ENCODE results near the gene CCSAP.

CCSAP gene

DNA sequence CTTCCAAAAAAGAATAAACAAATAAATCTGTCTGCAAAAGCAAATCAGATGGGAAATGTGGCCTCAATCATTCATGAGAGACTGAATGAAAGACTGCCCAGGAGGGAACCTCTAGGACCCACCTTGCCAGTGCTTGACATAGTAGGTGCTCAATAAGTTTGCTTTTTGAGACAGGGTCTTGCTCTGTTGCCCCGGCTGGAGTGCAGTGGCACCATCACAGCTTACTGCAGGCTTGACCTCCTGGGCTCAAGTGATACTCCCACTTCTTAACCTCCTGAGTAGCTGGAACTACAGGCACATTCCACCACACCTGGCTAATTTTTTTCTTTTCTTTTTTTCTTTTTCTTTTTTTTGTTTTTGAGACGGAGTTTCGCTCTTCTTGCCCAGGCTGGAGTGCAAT lies 40.3 kb upstream of the CCSAP start:
- no peaks in the 10 kb centered on the region for H3K9me2 ChIP-seq (replicated peaks; ENCODE audit: control insufficient read depth, low read length)
- H3K79me2 ChIP-seq (ENCODE audit: control insufficient read depth, low read length): no peaks in the 10 kb centered on the region
- no peak overlapping the region for H3K27ac ChIP-seq (ENCODE audit: low read depth, low read length)
- no peak overlapping the region for H3K4me2 ChIP-seq (ENCODE audit: low read length)
- no peaks in the 10 kb centered on the region; the same call in 1 of the 2 replicates for H4K20me1 ChIP-seq (ENCODE audit: control insufficient read depth, insufficient read depth, low read depth, low read length)
- no peak overlapping the region for H3K4me3 ChIP-seq (ENCODE audit: low read length)
- H3K27me3 ChIP-seq (ENCODE audit: control insufficient read depth, low read length): peaks cover 36% of the 10 kb centered on the region
- no peaks in the 10 kb centered on the region for H3K36me3 ChIP-seq (ENCODE audit: control insufficient read depth, low read length)
- TF ChIP-seq, protein P1, sequence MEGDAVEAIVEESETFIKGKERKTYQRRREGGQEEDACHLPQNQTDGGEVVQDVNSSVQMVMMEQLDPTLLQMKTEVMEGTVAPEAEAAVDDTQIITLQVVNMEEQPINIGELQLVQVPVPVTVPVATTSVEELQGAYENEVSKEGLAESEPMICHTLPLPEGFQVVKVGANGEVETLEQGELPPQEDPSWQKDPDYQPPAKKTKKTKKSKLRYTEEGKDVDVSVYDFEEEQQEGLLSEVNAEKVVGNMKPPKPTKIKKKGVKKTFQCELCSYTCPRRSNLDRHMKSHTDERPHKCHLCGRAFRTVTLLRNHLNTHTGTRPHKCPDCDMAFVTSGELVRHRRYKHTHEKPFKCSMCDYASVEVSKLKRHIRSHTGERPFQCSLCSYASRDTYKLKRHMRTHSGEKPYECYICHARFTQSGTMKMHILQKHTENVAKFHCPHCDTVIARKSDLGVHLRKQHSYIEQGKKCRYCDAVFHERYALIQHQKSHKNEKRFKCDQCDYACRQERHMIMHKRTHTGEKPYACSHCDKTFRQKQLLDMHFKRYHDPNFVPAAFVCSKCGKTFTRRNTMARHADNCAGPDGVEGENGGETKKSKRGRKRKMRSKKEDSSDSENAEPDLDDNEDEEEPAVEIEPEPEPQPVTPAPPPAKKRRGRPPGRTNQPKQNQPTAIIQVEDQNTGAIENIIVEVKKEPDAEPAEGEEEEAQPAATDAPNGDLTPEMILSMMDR (IDR thresholded peaks at IDR 0.05; ENCODE audit: low read depth, low read length, poor library complexity, severe bottlenecking): no peak
- no peak for TF ChIP-seq EZH2phosphoT487 (IDR thresholded peaks at IDR 0.05; ENCODE audit: borderline replicate concordance, low read length)
- H3F3A ChIP-seq (ENCODE audit: control insufficient read depth, insufficient read depth): no peaks in the 10 kb centered on the region
- no peaks in the 10 kb centered on the region for H3K4me1 ChIP-seq (ENCODE audit: control insufficient read depth, low read length)
- H3K9me3 ChIP-seq (ENCODE audit: control insufficient read depth, insufficient read depth, low read length): no peaks in the 10 kb centered on the region

DNA sequence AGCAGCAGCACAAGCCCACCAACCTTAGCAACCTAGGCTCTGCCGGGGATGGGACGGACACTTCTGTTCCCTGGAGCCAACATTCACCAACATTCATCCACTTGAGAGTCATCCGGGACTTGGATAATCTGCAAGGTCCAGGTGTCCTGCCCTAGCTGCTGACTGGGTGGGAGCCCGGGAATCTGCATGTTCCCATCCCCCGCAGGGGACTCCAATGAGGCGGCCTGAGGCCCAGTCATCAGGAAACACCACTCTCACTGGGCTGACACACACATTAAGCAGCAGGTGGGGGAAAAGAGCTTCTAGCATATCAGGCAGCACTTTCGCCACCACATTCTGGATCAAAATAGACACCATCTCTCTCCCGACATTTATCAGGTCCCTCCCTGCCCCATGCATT lies 38.4 kb upstream of the CCSAP start:
- Histone ChIP-seq H3K4me3 (ENCODE audit: low read length) (no peak overlapping the region), H3K4me1 (ENCODE audit: control insufficient read depth, low read length) (no peaks in the 10 kb centered on the region), H3K36me3 (ENCODE audit: control insufficient read depth, low read length) (no peaks in the 10 kb centered on the region), H4K20me1 (ENCODE audit: control insufficient read depth, insufficient read depth, low read depth, low read length) (no peaks in the 10 kb centered on the region; the same call in 1 of the 2 replicates), H3K9me3 (ENCODE audit: control insufficient read depth, insufficient read depth, low read length) (no peaks in the 10 kb centered on the region), H3K9me2 (replicated peaks; ENCODE audit: control insufficient read depth, low read length) (no peaks in the 10 kb centered on the region), H3K79me2 (ENCODE audit: control insufficient read depth, low read length) (no peaks in the 10 kb centered on the region), H3K4me2 (ENCODE audit: low read length) (no peak overlapping the region), H3F3A (ENCODE audit: control insufficient read depth, insufficient read depth) (no peaks in the 10 kb centered on the region), H3K27ac (ENCODE audit: low read depth, low read length) (no peak overlapping the region), H3K27me3 (ENCODE audit: control insufficient read depth, low read length) (peaks cover 36% of the 10 kb centered on the region)
- TF ChIP-seq, protein P1 (IDR thresholded peaks at IDR 0.05; ENCODE audit: low read depth, low read length, poor library complexity, severe bottlenecking): no peak
- TF ChIP-seq EZH2phosphoT487 (IDR thresholded peaks at IDR 0.05; ENCODE audit: borderline replicate concordance, low read length): no peak

DNA sequence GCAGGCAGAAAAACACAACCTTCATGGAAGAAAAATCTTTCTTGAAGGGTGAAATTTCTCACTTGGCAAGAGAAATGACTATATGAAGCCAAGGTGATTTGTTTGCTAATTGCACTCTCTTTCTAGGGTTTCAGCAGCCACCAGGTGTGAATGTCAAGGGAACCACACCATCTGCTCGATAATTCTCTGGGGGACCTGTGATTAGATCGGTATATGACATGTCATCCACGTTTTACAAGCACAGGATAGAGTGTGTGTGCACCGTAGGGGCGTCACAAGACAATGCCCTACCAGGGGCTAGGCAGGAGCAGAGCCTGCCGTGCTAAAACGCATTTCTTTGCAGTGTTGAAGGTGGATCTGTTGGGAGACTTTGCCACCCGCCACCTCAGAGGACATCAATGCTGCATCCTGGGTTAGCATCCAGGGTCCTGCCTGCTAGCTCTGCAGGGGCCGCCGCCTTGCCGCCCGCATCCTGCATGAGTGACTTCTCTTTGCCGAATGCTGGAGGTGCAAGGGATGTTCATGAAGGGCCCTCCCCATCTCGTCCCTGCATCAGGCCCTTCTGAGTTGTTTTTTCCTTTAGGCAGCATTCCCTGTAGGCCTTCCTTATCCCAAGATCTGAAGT lies 37.8 kb upstream of the CCSAP start:
- Histone ChIP-seq H3K36me3 (ENCODE audit: control insufficient read depth, low read length) (no peaks in the 10 kb centered on the region), H3K9me3 (ENCODE audit: control insufficient read depth, insufficient read depth, low read length) (no peaks in the 10 kb centered on the region), H3K27me3 (ENCODE audit: control insufficient read depth, low read length) (peaks cover 31% of the 10 kb centered on the region), H3F3A (ENCODE audit: control insufficient read depth, insufficient read depth) (no peaks in the 10 kb centered on the region), H3K4me2 (ENCODE audit: low read length) (no peak overlapping the region), H3K9me2 (replicated peaks; ENCODE audit: control insufficient read depth, low read length) (no peaks in the 10 kb centered on the region), H3K4me3 (ENCODE audit: low read length) (no peak overlapping the region), H3K4me1 (ENCODE audit: control insufficient read depth, low read length) (no peaks in the 10 kb centered on the region), H3K79me2 (ENCODE audit: control insufficient read depth, low read length) (no peaks in the 10 kb centered on the region), H4K20me1 (ENCODE audit: control insufficient read depth, insufficient read depth, low read depth, low read length) (no peaks in the 10 kb centered on the region; the same call in 1 of the 2 replicates), H3K27ac (ENCODE audit: low read depth, low read length) (no peak overlapping the region)
- no peak for TF ChIP-seq EZH2phosphoT487 (IDR thresholded peaks at IDR 0.05; ENCODE audit: borderline replicate concordance, low read length)
- TF ChIP-seq, protein P1 (IDR thresholded peaks at IDR 0.05; ENCODE audit: low read depth, low read length, poor library complexity, severe bottlenecking): no peak
